Epithelial cell of proximal tubule (primary cell): ENCODE measurements around the gene ASIC1. TPM values are rescaled to one million over a fixed set of nuclear protein-coding genes. Genes with fewer than 3 reads are reported as not detected.

Experiments used
- DNase-seq: peaks from one replicate; pipeline ENCODE4 v3.0.0-alpha.2; 2011; ENCODE audit warnings: low read depth
- H3K4me3 ChIP-seq: 2 replicates; pipeline ENCODE4 v1.5.1; 2011; ENCODE audit warnings: low read depth, mild to moderate bottlenecking, low read length
- total RNA-seq: library from RNA; depleted of rRNA; stranded (reverse); fragments of >200 nt; gene quantifications from 2 replicates; pipeline ENCODE4 v1.2.3, GENCODE V29; 2015
- TF ChIP-seq, protein P1 (sequence below): conservative IDR thresholded peaks from 2 replicates; pipeline ENCODE4 v1.5.1; 2012; ENCODE audit warnings: low read depth, mild to moderate bottlenecking, low read length

The ASIC1 gene
- total RNA-seq, 1 donor from 2014 or later: 4.0 TPM

DNA sequence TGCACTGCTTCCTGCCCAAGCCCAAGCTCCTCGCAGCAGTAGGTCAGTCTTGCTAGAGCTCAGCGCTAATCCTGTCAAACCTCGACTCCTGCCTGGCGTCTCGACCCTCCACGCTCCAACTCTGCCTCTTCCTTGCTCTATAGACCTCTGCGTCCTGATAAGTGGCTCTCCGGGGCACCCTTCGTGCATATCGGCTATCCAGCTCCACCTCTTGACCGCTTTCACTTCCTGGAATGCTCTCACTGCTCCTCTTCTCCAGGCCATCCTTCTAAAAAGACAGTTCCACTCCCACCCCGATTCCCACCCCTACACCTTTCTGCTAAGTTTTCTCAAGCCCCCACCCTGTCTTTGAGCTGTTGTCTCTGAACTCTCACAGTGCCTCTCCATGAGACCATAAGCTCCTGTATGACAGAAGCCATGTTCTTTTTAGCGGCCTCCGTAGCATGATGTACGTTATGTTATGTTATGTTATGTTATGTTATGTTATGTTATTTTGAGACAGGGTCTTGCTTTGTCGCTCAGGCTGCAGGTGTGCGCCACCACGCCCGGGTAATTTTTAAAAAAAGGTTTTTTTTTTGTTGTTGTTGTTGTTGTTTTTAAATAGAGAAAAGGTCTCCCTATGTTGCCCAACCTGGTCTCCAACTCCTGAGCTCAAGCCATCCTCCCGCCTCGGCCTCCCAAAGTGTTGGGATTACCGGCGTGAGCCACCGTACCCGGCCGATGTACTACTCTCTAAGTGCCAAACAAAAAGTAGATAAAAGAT, 55.2 kb downstream of the ASIC1 start:
- no peak for DNase-seq
- TF ChIP-seq, protein P1, sequence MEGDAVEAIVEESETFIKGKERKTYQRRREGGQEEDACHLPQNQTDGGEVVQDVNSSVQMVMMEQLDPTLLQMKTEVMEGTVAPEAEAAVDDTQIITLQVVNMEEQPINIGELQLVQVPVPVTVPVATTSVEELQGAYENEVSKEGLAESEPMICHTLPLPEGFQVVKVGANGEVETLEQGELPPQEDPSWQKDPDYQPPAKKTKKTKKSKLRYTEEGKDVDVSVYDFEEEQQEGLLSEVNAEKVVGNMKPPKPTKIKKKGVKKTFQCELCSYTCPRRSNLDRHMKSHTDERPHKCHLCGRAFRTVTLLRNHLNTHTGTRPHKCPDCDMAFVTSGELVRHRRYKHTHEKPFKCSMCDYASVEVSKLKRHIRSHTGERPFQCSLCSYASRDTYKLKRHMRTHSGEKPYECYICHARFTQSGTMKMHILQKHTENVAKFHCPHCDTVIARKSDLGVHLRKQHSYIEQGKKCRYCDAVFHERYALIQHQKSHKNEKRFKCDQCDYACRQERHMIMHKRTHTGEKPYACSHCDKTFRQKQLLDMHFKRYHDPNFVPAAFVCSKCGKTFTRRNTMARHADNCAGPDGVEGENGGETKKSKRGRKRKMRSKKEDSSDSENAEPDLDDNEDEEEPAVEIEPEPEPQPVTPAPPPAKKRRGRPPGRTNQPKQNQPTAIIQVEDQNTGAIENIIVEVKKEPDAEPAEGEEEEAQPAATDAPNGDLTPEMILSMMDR: no peak

DNA sequence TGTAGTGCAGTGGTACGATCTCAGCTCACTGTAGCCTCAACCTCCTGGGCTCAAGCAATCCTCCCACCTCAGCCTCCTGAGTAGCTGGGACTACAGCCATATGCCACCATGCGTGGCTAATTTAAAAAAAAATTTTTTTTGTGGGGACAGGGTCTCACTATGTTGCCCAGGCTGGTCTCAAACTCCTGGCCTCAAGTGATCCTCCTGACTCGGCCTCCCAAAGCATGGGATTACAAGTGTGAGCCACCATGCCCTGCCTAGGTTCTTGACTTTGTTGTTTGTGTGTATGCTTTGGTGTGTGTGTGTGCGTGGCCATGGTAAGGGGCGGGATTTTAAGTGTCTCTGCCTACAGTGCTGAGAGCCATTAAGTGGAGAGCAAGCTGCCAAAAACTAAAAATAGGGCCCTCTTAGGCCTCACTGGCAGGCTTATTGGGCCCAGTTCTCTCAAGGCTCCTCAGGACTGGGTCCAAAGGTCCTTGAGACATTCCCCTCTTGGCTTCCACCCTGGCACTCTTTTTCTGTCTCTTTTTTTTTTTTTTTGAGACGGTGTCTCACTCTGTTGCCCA, 59.7 kb downstream of the ASIC1 start:
- TF ChIP-seq, protein P1: no peak
- no peak overlapping the region for H3K4me3 ChIP-seq
- no peak for DNase-seq

More for the DNA sequence above, 55.2 kb downstream of the ASIC1 start:
- peak overlapping the region; percentile 99 for H3K4me3 ChIP-seq

GRCh38 chr12:50119387-50119786, 62.0 kb downstream of the ASIC1 start:
- TF ChIP-seq, protein P1: no peak
- H3K4me3 ChIP-seq: no peak overlapping the region
- no peak for DNase-seq

DNA sequence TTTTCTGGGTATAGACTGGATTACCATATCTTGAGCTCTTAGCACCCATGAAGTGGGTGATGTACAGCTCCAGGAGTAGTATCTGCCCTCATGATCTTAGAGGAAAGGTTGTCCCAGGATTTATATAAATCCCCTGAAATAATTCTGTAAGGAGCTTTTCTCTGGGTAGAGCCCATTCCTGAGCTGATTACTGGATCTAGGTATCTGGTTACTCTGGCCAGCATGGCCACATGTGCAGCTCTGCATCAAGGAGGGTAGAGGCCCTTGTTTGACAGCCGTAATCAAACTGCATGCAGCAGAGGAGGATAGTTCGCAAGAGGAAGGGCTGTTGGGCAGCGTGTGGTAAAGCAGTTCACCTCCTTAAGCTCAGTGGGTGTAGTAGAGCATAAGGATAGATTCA, 63.1 kb downstream of the ASIC1 start:
- TF ChIP-seq, protein P1: no peak
- DNase-seq: no peak
- no peak overlapping the region for H3K4me3 ChIP-seq

GRCh38 chr12:50120953-50121352, 63.6 kb downstream of the ASIC1 start:
- no peak for DNase-seq
- H3K4me3 ChIP-seq: no peak overlapping the region
- TF ChIP-seq, protein P1: no peak

- no peak overlapping the region for H3K4me3 ChIP-seq
- TF ChIP-seq, protein P1: no peak
- DNase-seq: no peak
These were observed 64.2 kb downstream of the ASIC1 start for GRCh38 chr12:50121641-50122040.

DNA sequence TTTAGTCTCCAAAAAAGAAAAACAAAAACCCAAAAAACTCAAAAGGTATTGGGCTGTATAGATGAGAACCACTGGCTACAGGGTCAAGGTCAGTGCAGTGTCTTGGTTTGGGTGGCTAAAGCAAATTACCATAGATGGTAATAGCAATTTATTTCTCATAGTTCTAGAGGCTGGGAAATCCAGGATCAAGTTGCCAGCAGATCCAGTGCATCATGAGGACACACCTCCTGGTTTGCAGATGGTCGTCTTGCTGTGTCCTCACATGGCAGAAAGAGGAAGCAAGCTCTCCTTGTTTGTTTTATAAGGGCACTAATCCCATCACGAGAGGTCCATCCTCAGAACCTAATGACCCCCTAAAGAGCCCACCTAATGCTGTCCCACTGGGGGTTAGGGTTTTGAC, 65.8 kb downstream of the ASIC1 start:
- DNase-seq: no peak
- H3K4me3 ChIP-seq: no peak overlapping the region
- TF ChIP-seq, protein P1: no peak
